LNCaP clone FGC (cell line): ENCODE measurements around the gene GNAT2.
"Not testable (repeated sequence)": the region's sequence is repeated elsewhere in the genome, so short reads cannot be mapped to it uniquely, and the experiment has no call there.

Source experiments
- DNase-seq: peaks from one replicate; pipeline ENCODE4 v3.0.0-alpha.2; 2011; ENCODE audit warnings: low read depth
- H3K4me3 ChIP-seq: 2 replicates; pipeline ENCODE4 v1.5.1; 2011; ENCODE audit warnings: mild to moderate bottlenecking, low read depth, low read length, control low read depth
- CTCF ChIP-seq: IDR thresholded peaks from 2 replicates; pipeline ENCODE4 v1.5.1; 2012; ENCODE audit warnings: mild to moderate bottlenecking; ENCODE audit not compliant: control insufficient read depth, insufficient read depth; ENCODE audit errors: extremely low read depth

The GNAT2 gene

GRCh38 chr1:109619576-109620400, at the start of gene GNAT2, which contains the start of gene AMPD2:
TSS of gene GNAT2 (minus strand) at chr1:109619616. CDS start at chr1:109612870, 6,746 bp downstream.
TSS of gene AMPD2 (plus strand) at chr1:109619837. CDS start at chr1:109621176, 1,339 bp downstream.
- TF ChIP-seq CTCF: no peak
- H3K4me3 ChIP-seq: peak within 1 kb of the TSS; percentile 96
- peak; percentile 66 for DNase-seq

GRCh38 chr1:109668123-109668775, 48.8 kb upstream of the GNAT2 start:
- no peak for TF ChIP-seq CTCF
- DNase-seq: no peak
- H3K4me3 ChIP-seq: no peak overlapping the region

DNA sequence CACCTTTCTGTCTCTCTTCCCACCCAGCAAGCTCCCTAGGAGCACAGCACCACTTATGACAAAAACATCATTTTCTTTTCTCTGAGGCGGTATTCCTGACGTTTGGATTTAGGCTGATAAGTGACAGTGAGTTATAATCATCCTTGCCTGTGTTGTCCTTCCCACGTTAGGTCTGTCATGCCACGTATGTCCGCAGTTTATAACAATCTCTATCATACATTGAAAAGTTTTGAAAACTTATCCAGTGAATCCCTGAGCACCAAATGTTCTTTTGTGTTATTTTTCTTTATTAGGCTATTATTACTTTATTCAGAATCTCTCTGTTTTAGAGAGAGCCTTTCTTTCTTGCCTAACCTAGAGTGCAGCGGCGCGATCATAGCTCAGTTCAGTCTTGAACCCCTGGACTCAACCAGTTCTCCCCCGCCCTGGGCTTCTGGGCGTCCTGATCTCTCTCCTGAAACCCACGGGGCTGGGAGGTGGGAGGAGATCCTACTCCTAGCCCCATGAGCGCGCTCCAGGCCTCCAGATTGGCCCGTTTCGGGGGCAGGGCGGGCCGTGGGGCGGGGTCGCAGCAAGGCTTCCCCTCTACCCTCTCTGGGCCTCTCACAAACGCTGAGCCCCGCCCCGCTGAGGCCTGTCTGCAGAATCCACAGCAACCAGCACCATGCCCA, 48.2 kb upstream of the GNAT2 start, which contains the start of gene GSTM2:
Gene GSTM2, plus strand, starts transcription at position 606 of the 671 bp plus-strand sequence. Its CDS starts 59 bp downstream, at position 665.
- no peak for DNase-seq
- no peak for TF ChIP-seq CTCF
- no peak within 1 kb of the TSS for H3K4me3 ChIP-seq

DNA sequence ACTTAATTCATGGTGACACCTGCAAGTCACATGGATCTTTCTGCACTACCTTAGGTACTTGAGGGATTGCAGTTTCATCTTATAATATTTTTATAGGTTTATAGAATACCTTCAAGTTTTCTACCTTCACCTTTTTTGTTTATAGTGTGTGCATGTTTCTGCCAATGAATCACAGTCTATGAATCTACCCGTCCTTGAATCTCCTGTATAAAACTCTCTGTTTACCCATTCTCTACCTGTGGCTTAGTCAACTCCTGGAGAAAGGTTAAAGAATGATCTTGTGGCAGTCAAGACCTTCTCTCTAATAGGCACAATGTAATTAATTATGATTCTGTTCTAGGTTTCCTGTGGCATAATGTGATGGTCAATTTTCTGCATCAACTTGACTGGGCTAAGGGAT, 45.3 kb upstream of the GNAT2 start:
- no peak for TF ChIP-seq CTCF
- no peak for DNase-seq
- no peak overlapping the region for H3K4me3 ChIP-seq

- no peak overlapping the region for H3K4me3 ChIP-seq
- no peak for DNase-seq
- no peak for TF ChIP-seq CTCF
Observed at GRCh38 chr1:109661391-109661790, 42.0 kb upstream of the GNAT2 start.

- not testable (repeated sequence) for DNase-seq, H3K4me3 ChIP-seq
Observed at GRCh38 chr1:109660691-109661026, 41.2 kb upstream of the GNAT2 start.
